ENCODE results near the gene TICAM2. TPM values are rescaled to one million over a fixed set of nuclear protein-coding genes. Genes with fewer than 3 reads are reported as not detected.

The TICAM2 gene
- total and polyA plus RNA-seq, 9 of the 15 experiments (the other 6 are each of a cell fraction or from before 2014, with no cell fraction given) = 0.15 to 1.8 (median 0.98) TPM

DNA sequence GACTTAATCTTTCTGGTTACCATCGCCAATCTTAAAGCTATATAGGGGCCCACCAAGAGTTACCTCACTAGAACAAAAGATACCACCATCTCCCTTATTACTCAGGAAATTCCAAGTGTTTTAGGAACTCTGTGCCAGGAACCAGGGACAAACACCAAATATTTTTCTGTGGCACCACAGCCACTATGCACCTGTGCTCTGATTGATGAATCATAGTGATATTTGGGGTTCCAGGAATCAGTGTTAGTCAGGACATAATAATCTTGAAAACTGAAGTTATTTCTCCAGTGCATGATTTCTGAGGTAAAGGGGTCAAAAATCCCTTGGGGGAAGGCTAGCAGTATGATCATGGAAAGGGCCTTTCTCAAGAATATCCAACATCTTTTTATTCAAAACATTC, 33.7 kb upstream of the TICAM2 start:
- Histone ChIP-seq H3K9me1 (ENCODE audit: control insufficient read depth, insufficient read depth, low read length) (no peaks in the 10 kb centered on the region), H3K27me3 (ENCODE audit: control insufficient read depth in 2 of 2, insufficient read depth in 2 of 2, low read length in 2 of 2) (peaks cover 2 to 4% of the 10 kb centered on the region in 2 experiments; a peak in 2 of 5 replicates), H3K9ac (ENCODE audit: insufficient read depth in 1 of 2, low read depth in 2 of 2, low read length in 2 of 2) (no peak overlapping the region), H3K27ac (ENCODE audit: extremely low read depth, low read depth, low read length) (no peak overlapping the region), H2AFZ (ENCODE audit: low read depth, low read length) (no peak overlapping the region), H3K79me2 (ENCODE audit: control insufficient read depth, insufficient read depth, low read length) (no peaks in the 10 kb centered on the region), H3K9me3 (replicated peaks; ENCODE audit: control insufficient read depth, insufficient read depth, low read depth, low read length) (no peaks in the 10 kb centered on the region), H3K36me3 (ENCODE audit: control insufficient read depth, insufficient read depth, low read length) (no peaks in the 10 kb centered on the region), H3K4me1 (replicated peaks in 1 of 2; ENCODE audit: control insufficient read depth in 2 of 2, insufficient read depth in 2 of 2, low read length in 2 of 2) (peaks cover 0 to 4% of the 10 kb centered on the region in 2 experiments; a peak in 1 of 5 replicates), H3K4me3 (no peak overlapping the region), H3K4me2 (ENCODE audit: insufficient read depth, low read length) (no peak overlapping the region), H4K20me1 (replicated peaks; ENCODE audit: control insufficient read depth, insufficient read depth, low read length) (no peaks in the 10 kb centered on the region)
- in situ Hi-C loops (cut with MboI) (no loop called here), intact Hi-C loops (cut with micrococcal nuclease) (no loop called here)
- ChIA-PET POLR2A (interaction anchor here (1.0 to 1.3 kb wide), 2 partner anchors 10 to 11 kb away, joined by 3 to 4 read pairs; no protein-coding TSS in a partner anchor), CTCF (ENCODE audit: low intra/inter-chr PET ratio) (interaction anchor here (0.6 kb wide), 1 partner anchor 210 kb away, joined by 4 read pairs; no protein-coding TSS in a partner anchor)
- DNase-seq (ENCODE audit: extremely low read depth in 1 of 4, low spot score in 3 of 4) (no peak), ATAC-seq (no peak), FAIRE-seq (no peak)
- BruUV-seq (replicated peaks) = no TSS peak
- 0% methylated on average over 1 of the region's 1 CpG for WGBS (ENCODE audit: insufficient coverage, low coverage, missing lambda C conversion rate)
- TF ChIP-seq, protein P1, sequence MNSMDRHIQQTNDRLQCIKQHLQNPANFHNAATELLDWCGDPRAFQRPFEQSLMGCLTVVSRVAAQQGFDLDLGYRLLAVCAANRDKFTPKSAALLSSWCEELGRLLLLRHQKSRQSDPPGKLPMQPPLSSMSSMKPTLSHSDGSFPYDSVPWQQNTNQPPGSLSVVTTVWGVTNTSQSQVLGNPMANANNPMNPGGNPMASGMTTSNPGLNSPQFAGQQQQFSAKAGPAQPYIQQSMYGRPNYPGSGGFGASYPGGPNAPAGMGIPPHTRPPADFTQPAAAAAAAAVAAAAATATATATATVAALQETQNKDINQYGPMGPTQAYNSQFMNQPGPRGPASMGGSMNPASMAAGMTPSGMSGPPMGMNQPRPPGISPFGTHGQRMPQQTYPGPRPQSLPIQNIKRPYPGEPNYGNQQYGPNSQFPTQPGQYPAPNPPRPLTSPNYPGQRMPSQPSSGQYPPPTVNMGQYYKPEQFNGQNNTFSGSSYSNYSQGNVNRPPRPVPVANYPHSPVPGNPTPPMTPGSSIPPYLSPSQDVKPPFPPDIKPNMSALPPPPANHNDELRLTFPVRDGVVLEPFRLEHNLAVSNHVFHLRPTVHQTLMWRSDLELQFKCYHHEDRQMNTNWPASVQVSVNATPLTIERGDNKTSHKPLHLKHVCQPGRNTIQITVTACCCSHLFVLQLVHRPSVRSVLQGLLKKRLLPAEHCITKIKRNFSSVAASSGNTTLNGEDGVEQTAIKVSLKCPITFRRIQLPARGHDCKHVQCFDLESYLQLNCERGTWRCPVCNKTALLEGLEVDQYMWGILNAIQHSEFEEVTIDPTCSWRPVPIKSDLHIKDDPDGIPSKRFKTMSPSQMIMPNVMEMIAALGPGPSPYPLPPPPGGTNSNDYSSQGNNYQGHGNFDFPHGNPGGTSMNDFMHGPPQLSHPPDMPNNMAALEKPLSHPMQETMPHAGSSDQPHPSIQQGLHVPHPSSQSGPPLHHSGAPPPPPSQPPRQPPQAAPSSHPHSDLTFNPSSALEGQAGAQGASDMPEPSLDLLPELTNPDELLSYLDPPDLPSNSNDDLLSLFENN (IDR thresholded peaks at IDR 0.05; ENCODE audit: low read depth in 2 of 2, low read length in 2 of 2) = no peak
- TF ChIP-seq ZNF224 (CRISPR knock-in tag; IDR thresholded peaks at IDR 0.05) (no peak), CBFB (CRISPR knock-in tag; IDR thresholded peaks at IDR 0.05) (no peak), NFIX (CRISPR knock-in tag; IDR thresholded peaks at IDR 0.05; ENCODE audit: low read depth) (no peak), SAFB (IDR thresholded peaks at IDR 0.05; ENCODE audit: borderline replicate concordance, low read depth, low read length) (no peak), MIER1 (IDR thresholded peaks at IDR 0.05; ENCODE audit: low read depth) (no peak), FOXK1 (CRISPR knock-in tag; IDR thresholded peaks at IDR 0.05; ENCODE audit: borderline replicate concordance) (no peak), ZBTB17 (CRISPR knock-in tag; IDR thresholded peaks at IDR 0.05) (no peak), ZNF57 (CRISPR knock-in tag; IDR thresholded peaks at IDR 0.05) (no peak), SRSF7 (optimal IDR thresholded peaks at IDR 0.05; ENCODE audit: low read depth, low read length) (no peak)
- TF ChIP-seq, protein P2, sequence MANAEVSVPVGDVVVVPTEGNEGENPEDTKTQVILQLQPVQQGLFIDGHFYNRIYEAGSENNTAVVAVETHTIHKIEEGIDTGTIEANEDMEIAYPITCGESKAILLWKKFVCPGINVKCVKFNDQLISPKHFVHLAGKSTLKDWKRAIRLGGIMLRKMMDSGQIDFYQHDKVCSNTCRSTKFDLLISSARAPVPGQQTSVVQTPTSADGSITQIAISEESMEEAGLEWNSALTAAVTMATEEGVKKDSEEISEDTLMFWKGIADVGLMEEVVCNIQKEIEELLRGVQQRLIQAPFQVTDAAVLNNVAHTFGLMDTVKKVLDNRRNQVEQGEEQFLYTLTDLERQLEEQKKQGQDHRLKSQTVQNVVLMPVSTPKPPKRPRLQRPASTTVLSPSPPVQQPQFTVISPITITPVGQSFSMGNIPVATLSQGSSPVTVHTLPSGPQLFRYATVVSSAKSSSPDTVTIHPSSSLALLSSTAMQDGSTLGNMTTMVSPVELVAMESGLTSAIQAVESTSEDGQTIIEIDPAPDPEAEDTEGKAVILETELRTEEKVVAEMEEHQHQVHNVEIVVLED (CRISPR knock-in tag; IDR thresholded peaks at IDR 0.05) = no peak
- TF ChIP-seq, protein P3, sequence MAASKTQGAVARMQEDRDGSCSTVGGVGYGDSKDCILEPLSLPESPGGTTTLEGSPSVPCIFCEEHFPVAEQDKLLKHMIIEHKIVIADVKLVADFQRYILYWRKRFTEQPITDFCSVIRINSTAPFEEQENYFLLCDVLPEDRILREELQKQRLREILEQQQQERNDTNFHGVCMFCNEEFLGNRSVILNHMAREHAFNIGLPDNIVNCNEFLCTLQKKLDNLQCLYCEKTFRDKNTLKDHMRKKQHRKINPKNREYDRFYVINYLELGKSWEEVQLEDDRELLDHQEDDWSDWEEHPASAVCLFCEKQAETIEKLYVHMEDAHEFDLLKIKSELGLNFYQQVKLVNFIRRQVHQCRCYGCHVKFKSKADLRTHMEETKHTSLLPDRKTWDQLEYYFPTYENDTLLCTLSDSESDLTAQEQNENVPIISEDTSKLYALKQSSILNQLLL (CRISPR knock-in tag; IDR thresholded peaks at IDR 0.05; ENCODE audit: borderline replicate concordance) = no peak
- TF ChIP-seq, protein P4, sequence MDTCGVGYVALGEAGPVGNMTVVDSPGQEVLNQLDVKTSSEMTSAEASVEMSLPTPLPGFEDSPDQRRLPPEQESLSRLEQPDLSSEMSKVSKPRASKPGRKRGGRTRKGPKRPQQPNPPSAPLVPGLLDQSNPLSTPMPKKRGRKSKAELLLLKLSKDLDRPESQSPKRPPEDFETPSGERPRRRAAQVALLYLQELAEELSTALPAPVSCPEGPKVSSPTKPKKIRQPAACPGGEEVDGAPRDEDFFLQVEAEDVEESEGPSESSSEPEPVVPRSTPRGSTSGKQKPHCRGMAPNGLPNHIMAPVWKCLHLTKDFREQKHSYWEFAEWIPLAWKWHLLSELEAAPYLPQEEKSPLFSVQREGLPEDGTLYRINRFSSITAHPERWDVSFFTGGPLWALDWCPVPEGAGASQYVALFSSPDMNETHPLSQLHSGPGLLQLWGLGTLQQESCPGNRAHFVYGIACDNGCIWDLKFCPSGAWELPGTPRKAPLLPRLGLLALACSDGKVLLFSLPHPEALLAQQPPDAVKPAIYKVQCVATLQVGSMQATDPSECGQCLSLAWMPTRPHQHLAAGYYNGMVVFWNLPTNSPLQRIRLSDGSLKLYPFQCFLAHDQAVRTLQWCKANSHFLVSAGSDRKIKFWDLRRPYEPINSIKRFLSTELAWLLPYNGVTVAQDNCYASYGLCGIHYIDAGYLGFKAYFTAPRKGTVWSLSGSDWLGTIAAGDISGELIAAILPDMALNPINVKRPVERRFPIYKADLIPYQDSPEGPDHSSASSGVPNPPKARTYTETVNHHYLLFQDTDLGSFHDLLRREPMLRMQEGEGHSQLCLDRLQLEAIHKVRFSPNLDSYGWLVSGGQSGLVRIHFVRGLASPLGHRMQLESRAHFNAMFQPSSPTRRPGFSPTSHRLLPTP (IDR thresholded peaks at IDR 0.05; ENCODE audit: borderline replicate concordance, extremely low read depth, insufficient read length) = no peak
